H1 (cell line): Measurements from ENCODE around the gene AHRR. TPM values are rescaled to one million over a fixed set of nuclear protein-coding genes. Genes with fewer than 3 reads are reported as not detected.

Experiments
- CTCF ChIA-PET: fragments of 300-600 bp; sonication (Branson Sonifier 250); formaldehyde crosslinking; loops from one replicate; lab custom pipeline; 2021; ENCODE audit not compliant: partially characterized antibody; lab: Charles Lee
- POLR2A ChIA-PET: fragments of 300-600 bp; sonication (Branson Sonifier 250); formaldehyde crosslinking; loops from one replicate; lab custom pipeline; 2021; ENCODE audit warnings: inconsistent platforms; ENCODE audit not compliant: partially characterized antibody; lab: Charles Lee
- DNase-seq, 2 experiments: peaks; one replicate each; pipeline versions ENCODE4 v3.0.0 to v3.0.0-alpha.2; 2010 to 2022; ENCODE audit warnings: low spot score in 2 of 2, low read depth in 1 of 2, mixed read lengths in 1 of 2
- FAIRE-seq: peaks from 2 replicates; lab custom pipeline; 2011; peaks lifted over from hg19 to GRCh38; lab: Jason Lieb, UNC
- H2AFZ ChIP-seq: 2 replicates; pipeline ENCODE4 v1.8.1; 2012; ENCODE audit warnings: low read length, inconsistent platforms
- H2AK5ac ChIP-seq: 2 replicates; pipeline ENCODE4 v1.6.1; 2013; ENCODE audit warnings: low read depth, low read length
- H2BK120ac ChIP-seq: replicated peaks from 2 replicates; pipeline ENCODE3; 2013; ENCODE audit warnings: low read depth, low read length, inconsistent platforms
- H2BK12ac ChIP-seq: 2 replicates; pipeline ENCODE4 v1.6.1; 2013; ENCODE audit warnings: low read depth, low read length
- H2BK15ac ChIP-seq: 2 replicates; pipeline ENCODE4 v1.6.1; 2013; ENCODE audit warnings: low read length
- H2BK20ac ChIP-seq: 2 replicates; pipeline ENCODE4 v1.6.1; 2013; ENCODE audit warnings: low read length
- H2BK5ac ChIP-seq: 2 replicates; pipeline ENCODE4 v1.6.1; 2013; ENCODE audit warnings: low read depth, low read length
- H3K14ac ChIP-seq: 2 replicates; pipeline ENCODE4 v1.6.1; 2013; ENCODE audit warnings: inconsistent platforms; ENCODE audit not compliant: insufficient read length
- H3K18ac ChIP-seq: 2 replicates; pipeline ENCODE4 v1.6.1; 2013; ENCODE audit warnings: low read length; ENCODE audit errors: extremely low read depth
- H3K23ac ChIP-seq: 2 replicates; pipeline ENCODE4 v1.6.1; 2013; ENCODE audit warnings: inconsistent platforms; ENCODE audit not compliant: insufficient read length
- H3K23me2 ChIP-seq: 2 replicates; pipeline ENCODE4 v1.6.1; 2013; ENCODE audit warnings: low read depth, low read length
- H3K27ac ChIP-seq: 2 replicates; pipeline ENCODE4 v1.6.1; 2011; ENCODE audit warnings: low read depth, low read length, inconsistent platforms
- H3K27me3 ChIP-seq, 4 experiments: replicated peaks in 1 of 4; 1 replicate in 1 of 4; 2 replicates in 3 of 4; pipeline versions ENCODE4 v1.6.1 to v1.8.1; 2011 to 2013; ENCODE audit warnings: low read length in 3 of 4, mild to moderate bottlenecking in 3 of 4, inconsistent platforms in 2 of 4, mixed read lengths in 2 of 4, moderate library complexity in 1 of 4; ENCODE audit not compliant: control insufficient read depth in 3 of 4, insufficient read depth in 3 of 4; ENCODE audit errors: extremely low read depth in 1 of 4
- H3K36me3 ChIP-seq, 4 experiments: 2 replicates each; pipeline versions ENCODE4 v1.6.1 to v1.8.1; 2011 to 2013; ENCODE audit warnings: mild to moderate bottlenecking in 4 of 4, low read length in 3 of 4, moderate library complexity in 2 of 4, control low read depth in 1 of 4, inconsistent platforms in 1 of 4; ENCODE audit not compliant: insufficient read depth in 4 of 4, control insufficient read depth in 2 of 4
- H3K4ac ChIP-seq: replicated peaks from 2 replicates; pipeline ENCODE3; 2013; ENCODE audit warnings: low read length, low read depth, mixed read lengths, inconsistent platforms; ENCODE audit not compliant: insufficient read length
- H3K4me1 ChIP-seq, 4 experiments: replicated peaks in 1 of 4; 1 replicate in 1 of 4; 2 replicates in 3 of 4; pipeline versions ENCODE4 v1.6.1 to v1.8.1; 2011 to 2013; ENCODE audit warnings: low read length in 3 of 4, inconsistent platforms in 2 of 4, mixed read lengths in 1 of 4; ENCODE audit not compliant: insufficient read depth in 4 of 4, control insufficient read depth in 3 of 4
- H3K4me2 ChIP-seq, 2 experiments: 2 replicates each; pipeline versions ENCODE4 v1.6.1 to v1.8.1; 2011 to 2013; ENCODE audit warnings: low read depth in 2 of 2, low read length in 2 of 2, control low read depth in 1 of 2, inconsistent platforms in 1 of 2, mild to moderate bottlenecking in 1 of 2; ENCODE audit not compliant: insufficient read depth in 1 of 2
- H3K4me3 ChIP-seq, 4 experiments: fragments of 200-600, 300-600 bp in 1 of 4; sonication (generic), shearing (Covaris generic), sonication (Bioruptor Twin) in 1 of 4; 2 replicates each; pipeline versions ENCODE4 v1.5.1 to v1.8.1; 2011 to 2016; ENCODE audit warnings: low read length in 4 of 4, low read depth in 3 of 4, control low read depth in 2 of 4, inconsistent platforms in 2 of 4, mild to moderate bottlenecking in 2 of 4, mixed read lengths in 1 of 4, moderate library complexity in 1 of 4; ENCODE audit not compliant: insufficient read depth in 2 of 4; ENCODE audit errors: extremely low read depth in 1 of 4
- H3K56ac ChIP-seq: replicated peaks from 2 replicates; pipeline ENCODE3; 2013; ENCODE audit warnings: low read depth, mild to moderate bottlenecking, mixed read lengths, low read length, inconsistent platforms; ENCODE audit not compliant: insufficient read length
- H3K79me1 ChIP-seq: 2 replicates; pipeline ENCODE4 v1.6.1; 2013; ENCODE audit warnings: low read depth, low read length, control low read depth
- H3K79me2 ChIP-seq, 2 experiments: 2 replicates each; pipeline versions ENCODE4 v1.6.1 to v1.8.1; 2012 to 2013; ENCODE audit warnings: low read length in 2 of 2, mild to moderate bottlenecking in 2 of 2, inconsistent platforms in 1 of 2; ENCODE audit not compliant: insufficient read depth in 2 of 2, control insufficient read depth in 1 of 2
- H3K9ac ChIP-seq, 4 experiments: replicated peaks in 1 of 4; 1 replicate in 1 of 4; 2 replicates in 3 of 4; pipeline versions ENCODE4 v1.6.1 to v1.8.1; 2011 to 2013; ENCODE audit warnings: low read depth in 3 of 4, low read length in 3 of 4, control low read depth in 2 of 4, mild to moderate bottlenecking in 2 of 4, moderate library complexity in 2 of 4, inconsistent platforms in 1 of 4; ENCODE audit errors: extremely low read depth in 1 of 4
- H3K9me3 ChIP-seq, 2 experiments: 2 replicates each; pipeline versions ENCODE4 v1.6.1 to v1.8.1; 2012 to 2013; ENCODE audit warnings: mild to moderate bottlenecking in 2 of 2, moderate library complexity in 2 of 2, control low read depth in 1 of 2, inconsistent platforms in 1 of 2, low read depth in 1 of 2, low read length in 1 of 2, mixed read lengths in 1 of 2; ENCODE audit not compliant: insufficient read depth in 2 of 2
- H4K20me1 ChIP-seq, 2 experiments: replicated peaks in 1 of 2; 2 replicates each; pipeline versions ENCODE3 to v1.8.1; 2011 to 2013; ENCODE audit warnings: inconsistent platforms in 2 of 2, low read length in 2 of 2, mild to moderate bottlenecking in 1 of 2; ENCODE audit not compliant: insufficient read depth in 2 of 2, control insufficient read depth in 1 of 2
- H4K5ac ChIP-seq: 2 replicates; pipeline ENCODE4 v1.6.1; 2013; ENCODE audit warnings: low read length, low read depth, mixed read lengths, inconsistent platforms; ENCODE audit not compliant: insufficient read length
- H4K8ac ChIP-seq: 2 replicates; pipeline ENCODE4 v1.8.0; 2013; ENCODE audit warnings: mild to moderate bottlenecking, moderate library complexity, low read length, inconsistent platforms; ENCODE audit not compliant: insufficient read depth; ENCODE audit errors: extremely low read depth
- H4K91ac ChIP-seq: replicated peaks from 2 replicates; pipeline ENCODE3; 2013; ENCODE audit warnings: low read length, mixed read lengths, inconsistent platforms; ENCODE audit not compliant: insufficient read length
- CBX5 ChIP-seq: fragments of 300-800, 300-1000 bp; sonication (generic); IDR thresholded peaks from 2 replicates; pipeline ENCODE4 v1.7.1; 2016; ENCODE audit warnings: antibody characterized with exemption, low read length, low read depth
- EGR1 ChIP-seq: IDR thresholded peaks from 2 replicates; pipeline ENCODE4 v1.6.1; 2011; ENCODE audit warnings: low read depth, low read length, borderline replicate concordance
- FOSL1 ChIP-seq: IDR thresholded peaks from 2 replicates; pipeline ENCODE4 v1.6.1; 2011; ENCODE audit warnings: mild to moderate bottlenecking, low read depth, low read length, moderate library complexity; ENCODE audit not compliant: insufficient read depth
- SIRT6 ChIP-seq: IDR thresholded peaks from one replicate; pipeline ENCODE4 v1.7.1; 2012; ENCODE audit warnings: low read length, inconsistent platforms
- TAF7 ChIP-seq: optimal IDR thresholded peaks from 2 replicates; pipeline ENCODE3; 2011; ENCODE audit warnings: low read depth, mild to moderate bottlenecking, inconsistent platforms, low read length, moderate library complexity, borderline replicate concordance
- WGBS, 2 experiments: shearing (Covaris generic) in 1 of 2; methylation state at CpG; one replicate each; pipeline versions ENCODE4 v1.1.6 to v1.1.7; 2013 to 2015; ENCODE audit warnings: low lambda C conversion rate in 2 of 2, mixed read lengths in 2 of 2, inconsistent platforms in 1 of 2, low coverage in 1 of 2, missing lambda C conversion rate in 1 of 2; ENCODE audit not compliant: insufficient replicate concordance in 2 of 2, insufficient coverage in 1 of 2, insufficient read length in 1 of 2; ENCODE audit errors: extremely low coverage in 1 of 2, missing lambda C conversion rate in 1 of 2; 5-methylcytosine and 5-hydroxymethylcytosine counted together
- polyA plus RNA-seq, 7 experiments: library from polyadenylated mRNA; depleted of rRNA in 3 of 7; stranded (reverse) in 5 of 7; unstranded in 2 of 7; fragments of >200 nt in 5 of 7; fragments of 200-250 nt in 2 of 7; gene quantifications; 1 replicate in 5 of 7; 2 replicates in 1 of 7; 4 replicates in 1 of 7; pipeline versions ENCODE4 v1.2.1 to v1.2.3, GENCODE V29; 2011 to 2013; ENCODE audit warnings: missing spikeins in 2 of 7, mixed read lengths in 2 of 7
- total RNA-seq: library from RNA; stranded (reverse); fragmentation: NEBNext Ultra II Directional; extraction: Animal tissue kit (Norgen Biotek cat#: 25700); gene quantifications from 2 replicates; pipeline ENCODE4 v1.2.1, GENCODE V29; 2021

Gene AHRR
- total and polyA plus RNA-seq, 2 of the 8 experiments (the other 6 are each of a cell fraction or from before 2014, with no cell fraction given) = 0.41 to 0.80 TPM

GRCh38 chr5:404666-405241 is 83.2 kb downstream of the AHRR start:
- H3K18ac ChIP-seq = no peak overlapping the region
- no peaks in the 10 kb centered on the region for H3K23me2 ChIP-seq
- no peak overlapping the region for H3K56ac ChIP-seq
- no peak overlapping the region for H3K14ac ChIP-seq
- TF ChIP-seq EGR1 = no peak
- TF ChIP-seq SIRT6 = no peak
- TF ChIP-seq FOSL1 = no peak
- TF ChIP-seq CBX5 = no peak
- no peak for TF ChIP-seq TAF7
- 94% methylated on average over 12 of the region's 12 CpGs; no CpG with 5 or more reads in 1 of the 2 experiments for WGBS, 2 experiments
- no peak overlapping the region for H4K91ac ChIP-seq
- no peaks in the 10 kb centered on the region for H3K79me2 ChIP-seq
- no peak overlapping the region for H3K23ac ChIP-seq
- H2BK20ac ChIP-seq = no peak overlapping the region
- H4K5ac ChIP-seq = no peak overlapping the region
- no peaks in the 10 kb centered on the region for H3K79me1 ChIP-seq
- ChIA-PET CTCF (interaction anchor here (0.6 to 2.3 kb wide), 8 partner anchors 9 to 1232 kb away, joined by 3 to 12 read pairs (median 4); no protein-coding TSS in a partner anchor), POLR2A (interaction anchor here (0.8 kb wide), 1 partner anchor 9 kb away, joined by 3 read pairs; no protein-coding TSS in a partner anchor)
- H3K27ac ChIP-seq = no peak overlapping the region
- H3K4ac ChIP-seq = no peak overlapping the region
- H2BK5ac ChIP-seq = no peak overlapping the region
- no peak overlapping the region for H2BK12ac ChIP-seq
- H3K9ac ChIP-seq = no peak overlapping the region
- no peaks in the 10 kb centered on the region for H4K20me1 ChIP-seq
- H3K4me2 ChIP-seq = no peak overlapping the region
- no peak overlapping the region for H4K8ac ChIP-seq
- no peak overlapping the region for H2AK5ac ChIP-seq
- H2BK120ac ChIP-seq = no peak overlapping the region
- H3K9me3 ChIP-seq = no peaks in the 10 kb centered on the region
- H3K36me3 ChIP-seq = no peaks in the 10 kb centered on the region
- H3K4me3 ChIP-seq = no peak overlapping the region
- H3K4me1 ChIP-seq = peaks cover 0 to 6% (median 4%) of the 10 kb centered on the region in 4 experiments; a peak in 5 of 7 replicates
- no peak overlapping the region for H2AFZ ChIP-seq
- peaks cover 0 to 1% (median 0%) of the 10 kb centered on the region in 4 experiments; a peak in 3 of 7 replicates for H3K27me3 ChIP-seq
- no peak overlapping the region for H2BK15ac ChIP-seq
- DNase-seq = peak in 1 of 2 experiments; percentile 32
- no peak for FAIRE-seq
